ENCODE data around the gene TRMT10C. TPM values are rescaled to one million over a fixed set of nuclear protein-coding genes. Genes with fewer than 3 reads are reported as not detected.

TRMT10C gene
- total RNA-seq, 1 experiment from 2014 or later = 34.2 TPM

GRCh38 chr3:101556064-101556463, 5.6 kb upstream of the TRMT10C start:
- intact Hi-C loops (cut with micrococcal nuclease; ENCODE audit: unreplicated experiment) = no loop called here
- ChIA-PET POLR2A (ENCODE audit: unreplicated experiment) (interaction anchor here (0.6 kb wide), 2 partner anchors 18 to 163 kb away, joined by 7 to 15 read pairs; no protein-coding TSS in a partner anchor), CTCF (no interaction called here)

GRCh38 chr3:101567528-101568317, 6.1 kb downstream of the TRMT10C start:
- H2AFZ ChIP-seq = no peak overlapping the region
- no peaks in the 10 kb centered on the region for H3K9me3 ChIP-seq (ENCODE audit: insufficient read depth, low read depth)
- intact Hi-C loops (cut with micrococcal nuclease; ENCODE audit: unreplicated experiment) = no loop called here
- no peak overlapping the region for H3K4me2 ChIP-seq
- DNase-seq = no peak
- peaks cover 34% of the 10 kb centered on the region for H3K36me3 ChIP-seq (ENCODE audit: low read depth)
- H3K4me1 ChIP-seq (replicated peaks; ENCODE audit: insufficient read depth) = peaks cover 15% of the 10 kb centered on the region
- CTCF ChIA-PET = interaction anchor here (0.6 kb wide), 1 partner anchor 89 kb away, joined by 7 read pairs; no protein-coding TSS in a partner anchor
- TF ChIP-seq EZH2 (IDR thresholded peaks at IDR 0.05; ENCODE audit: low read depth) = no peak
- no peak for TF ChIP-seq CTCF (conservative IDR thresholded peaks at IDR 0.05)
- no peaks in the 10 kb centered on the region for H3K9me2 ChIP-seq (ENCODE audit: insufficient read depth)
- no peak overlapping the region for H3K4me3 ChIP-seq
- H3K27me3 ChIP-seq (ENCODE audit: insufficient read depth, low read depth) = no peaks in the 10 kb centered on the region
- peaks cover 53% of the 10 kb centered on the region for H3F3A ChIP-seq (ENCODE audit: insufficient read depth, low read depth)
- no TSS peak for BruUV-seq (replicated peaks)
- H3K79me2 ChIP-seq (ENCODE audit: low read depth) = peaks cover 46% of the 10 kb centered on the region
- POLR2A ChIA-PET (ENCODE audit: unreplicated experiment) = no interaction called here
- H4K20me1 ChIP-seq (ENCODE audit: insufficient read depth) = peaks cover 50% of the 10 kb centered on the region
- no peak overlapping the region for H3K27ac ChIP-seq

More at GRCh38 chr3:101556064-101556463, 5.6 kb upstream of the TRMT10C start:
- Histone ChIP-seq H2AFZ (no peak overlapping the region), H3K4me3 (no peak overlapping the region), H3K9me3 (ENCODE audit: insufficient read depth, low read depth) (no peaks in the 10 kb centered on the region), H3K4me1 (replicated peaks; ENCODE audit: insufficient read depth) (peaks cover 5% of the 10 kb centered on the region; the same call in 1 of the 2 replicates), H3K27me3 (ENCODE audit: insufficient read depth, low read depth) (peaks cover 18% of the 10 kb centered on the region; the same call in 1 of the 2 replicates), H3K27ac (no peak overlapping the region), H3K79me2 (ENCODE audit: low read depth) (no peaks in the 10 kb centered on the region), H3K36me3 (ENCODE audit: low read depth) (no peaks in the 10 kb centered on the region), H3K9me2 (ENCODE audit: insufficient read depth) (0 out of 2 replicates have a peak, but pooled peaks cover 6% of the 10 kb centered on the region), H4K20me1 (ENCODE audit: insufficient read depth) (no peaks in the 10 kb centered on the region), H3F3A (ENCODE audit: insufficient read depth, low read depth) (no peaks in the 10 kb centered on the region; the same call in 1 of the 2 replicates), H3K4me2 (no peak overlapping the region)
- no peak for DNase-seq
- no TSS peak for BruUV-seq (replicated peaks)
- TF ChIP-seq EZH2 (IDR thresholded peaks at IDR 0.05; ENCODE audit: low read depth) (no peak), CTCF (conservative IDR thresholded peaks at IDR 0.05) (no peak)

GRCh38 chr3:101571028-101571895, 9.6 kb downstream of the TRMT10C start:
- Histone ChIP-seq H3K36me3 (ENCODE audit: low read depth) (peaks cover 10% of the 10 kb centered on the region), H3K27me3 (ENCODE audit: insufficient read depth, low read depth) (no peaks in the 10 kb centered on the region), H4K20me1 (ENCODE audit: insufficient read depth) (peaks cover 28% of the 10 kb centered on the region), H3K9me3 (ENCODE audit: insufficient read depth, low read depth) (no peaks in the 10 kb centered on the region), H3K9me2 (ENCODE audit: insufficient read depth) (no peaks in the 10 kb centered on the region), H3K79me2 (ENCODE audit: low read depth) (peaks cover 31% of the 10 kb centered on the region), H3K4me3 (no peak overlapping the region), H3K27ac (no peak overlapping the region), H2AFZ (no peak overlapping the region), H3F3A (ENCODE audit: insufficient read depth, low read depth) (peaks cover 40% of the 10 kb centered on the region), H3K4me2 (no peak overlapping the region), H3K4me1 (replicated peaks; ENCODE audit: insufficient read depth) (peaks cover 22% of the 10 kb centered on the region)
- POLR2A ChIA-PET (ENCODE audit: unreplicated experiment) = interaction anchor here (0.8 kb wide), 1 partner anchor 10 kb away, joined by 9 read pairs; no protein-coding TSS in a partner anchor
- intact Hi-C loops (cut with micrococcal nuclease; ENCODE audit: unreplicated experiment) = loop anchor here (5.0 kb wide), 1 partner anchor 1739 kb away; no protein-coding TSS in a partner anchor
- DNase-seq = no peak
- CTCF ChIA-PET = interaction anchor here (0.6 kb wide), 1 partner anchor 136 kb away, joined by 3 read pairs; no protein-coding TSS in a partner anchor
- no peak for TF ChIP-seq EZH2 (IDR thresholded peaks at IDR 0.05; ENCODE audit: low read depth)
- TF ChIP-seq CTCF (conservative IDR thresholded peaks at IDR 0.05) = no peak
- no TSS peak for BruUV-seq (replicated peaks)

Measured in PC-9 (cell line).